ENCODE results near the gene NOXO1. TPM values are rescaled to one million over a fixed set of nuclear protein-coding genes. Genes with fewer than 3 reads are reported as not detected.
A peak's percentile ranks its signal among the peaks of the same experiment; 100 is the strongest.

The NOXO1 gene
- total RNA-seq, 3 donors from 2014 or later (not counting 1 experiment from before 2014, with no cell fraction given) = not detected

- H3K36me3 Mint-ChIP-seq = no peaks in the 10 kb centered on the region
- H3K9me3 Mint-ChIP-seq = no peaks in the 10 kb centered on the region
- H3K36me3 ChIP-seq (ENCODE audit: control insufficient read depth, insufficient read depth, low read length) = no peaks in the 10 kb centered on the region
- no peaks in the 10 kb centered on the region for H3K27me3 Mint-ChIP-seq (ENCODE audit: low read depth in 2 of 2)
- no peak overlapping the region for H3K27ac ChIP-seq (ENCODE audit: low read length)
- H3K27me3 ChIP-seq (ENCODE audit: control insufficient read depth, insufficient read depth, low read length) = no peaks in the 10 kb centered on the region
- H3K4me1 Mint-ChIP-seq = no peaks in the 10 kb centered on the region
- peaks cover 11% of the 10 kb centered on the region for H3K4me1 ChIP-seq (ENCODE audit: control insufficient read depth, insufficient read depth, low read length)
- no peak overlapping the region for H3K4me3 ChIP-seq (ENCODE audit: low read length)
- peak overlapping the region; percentile 31 for H3K4me3 Mint-ChIP-seq
- H3K27ac Mint-ChIP-seq = no peak overlapping the region
- no peak for ATAC-seq
- WGBS (ENCODE audit: insufficient coverage) = 91% methylated on average over 8 of the region's 10 CpGs
- intact Hi-C loops (cut with micrococcal nuclease) = no loop called here
- H3K9me3 ChIP-seq (ENCODE audit: control insufficient read depth, insufficient read depth, low read length) = no peaks in the 10 kb centered on the region
- no peak for DNase-seq
- TF ChIP-seq CTCF (IDR thresholded peaks at IDR 0.05) = no peak
Measured at GRCh38 chr16:1930338-1930720, 50.9 kb downstream of the NOXO1 start.

- peak; percentile 99 to 100 (median 100) for ATAC-seq
- intact Hi-C loops (cut with micrococcal nuclease) = loop anchor here (2.0 to 10.0 kb wide), 2 partner anchors 65 to 155 kb away; partner anchors contain the start of genes EME2, MRPS34 and NME3
- peak; percentile 95 to 96 for DNase-seq
- no peak overlapping the region for H3K27ac ChIP-seq (ENCODE audit: low read length)
- Mint-ChIP-seq H3K9me3 (no peaks in the 10 kb centered on the region), H3K4me3 (peak overlapping the region; percentile 72), H3K36me3 (no peaks in the 10 kb centered on the region), H3K27me3 (ENCODE audit: low read depth in 2 of 2) (peaks cover under 1 to 3% of the 10 kb centered on the region in 2 donors), H3K27ac (peak overlapping the region in 1 of 2 donors; percentile 65), H3K4me1 (no peaks in the 10 kb centered on the region)
- WGBS (ENCODE audit: insufficient coverage) = 10% methylated on average over 70 of the region's 70 CpGs
- no peaks in the 10 kb centered on the region for H3K36me3 ChIP-seq (ENCODE audit: control insufficient read depth, insufficient read depth, low read length)
- peaks cover 11% of the 10 kb centered on the region for H3K4me1 ChIP-seq (ENCODE audit: control insufficient read depth, insufficient read depth, low read length)
- H3K4me3 ChIP-seq (ENCODE audit: low read length) = peak overlapping the region; percentile 31
- no peaks in the 10 kb centered on the region for H3K9me3 ChIP-seq (ENCODE audit: control insufficient read depth, insufficient read depth, low read length)
- no peaks in the 10 kb centered on the region for H3K27me3 ChIP-seq (ENCODE audit: control insufficient read depth, insufficient read depth, low read length)
- peak; percentile 99 for TF ChIP-seq CTCF (IDR thresholded peaks at IDR 0.05)
Measured at GRCh38 chr16:1929578-1930337, 51.5 kb downstream of the NOXO1 start.

- H3K4me3 Mint-ChIP-seq = peak overlapping the region; percentile 84
- ATAC-seq = peak; percentile 2 to 3 (median 3)
- no peaks in the 10 kb centered on the region for H3K9me3 Mint-ChIP-seq
- intact Hi-C loops (cut with micrococcal nuclease) = loop anchor here (2.0 to 10.0 kb wide), 2 partner anchors 64 to 154 kb away; partner anchors contain the start of genes EME2, MRPS34 and NME3
- H3K4me1 ChIP-seq (ENCODE audit: control insufficient read depth, insufficient read depth, low read length) = peaks cover 11% of the 10 kb centered on the region
- DNase-seq = peak in 1 of 2 donors; percentile 32
- H3K4me1 Mint-ChIP-seq = no peaks in the 10 kb centered on the region
- H3K27me3 Mint-ChIP-seq (ENCODE audit: low read depth in 2 of 2) = peaks cover 5 to 6% of the 10 kb centered on the region in 2 donors
- TF ChIP-seq CTCF (IDR thresholded peaks at IDR 0.05) = no peak
- peak overlapping the region in 1 of 2 donors; percentile 65 for H3K27ac Mint-ChIP-seq
- no peak overlapping the region for H3K27ac ChIP-seq (ENCODE audit: low read length)
- H3K27me3 ChIP-seq (ENCODE audit: control insufficient read depth, insufficient read depth, low read length) = no peaks in the 10 kb centered on the region
- peak overlapping the region; percentile 31 for H3K4me3 ChIP-seq (ENCODE audit: low read length)
- no peaks in the 10 kb centered on the region for H3K36me3 Mint-ChIP-seq
- WGBS (ENCODE audit: insufficient coverage) = 34% methylated on average over 11 of the region's 11 CpGs
- no peaks in the 10 kb centered on the region for H3K36me3 ChIP-seq (ENCODE audit: control insufficient read depth, insufficient read depth, low read length)
- H3K9me3 ChIP-seq (ENCODE audit: control insufficient read depth, insufficient read depth, low read length) = no peaks in the 10 kb centered on the region
Measured at GRCh38 chr16:1929105-1929504, 52.2 kb downstream of the NOXO1 start.

Other genes with a start within 250 kb of the NOXO1 start
- 10 to 100 TPM; 40.6 to 50.3 (median 46.2) TPM for gene NME3, start 209.9 kb downstream of the NOXO1 start, total RNA-seq
- 10 to 100 TPM; 30.0 to 33.8 (median 30.1) TPM for gene EME2, start 208.7 kb downstream of the NOXO1 start, total RNA-seq
- gene MRPS34, start 208.3 kb downstream of the NOXO1 start, total RNA-seq = 10 to 100 TPM; 26.5 to 42.0 (median 41.4) TPM
- gene SPSB3, start 198.9 kb downstream of the NOXO1 start, total RNA-seq = 100 to 1,000 TPM; 100 to 122 (median 110) TPM
- gene NUBP2, start 198.5 kb downstream of the NOXO1 start, total RNA-seq = 10 to 100 TPM; 39.5 to 51.9 (median 49.4) TPM
- gene IGFALS, start 187.8 kb downstream of the NOXO1 start, total RNA-seq = 1 to 10 TPM in 1 of 3 donors, under 1 TPM in 2; 0.47 to 1.1 (median 0.70) TPM
- 10 to 100 TPM; 27.8 to 38.4 (median 37.5) TPM for gene HAGH, start 154.6 kb downstream of the NOXO1 start, total RNA-seq
- gene FAHD1, start 154.3 kb downstream of the NOXO1 start, total RNA-seq = 10 to 100 TPM in 1 of 3 donors, 1 to 10 TPM in 2; 5.3 to 10.6 (median 7.4) TPM
- not detected for gene MEIOB, start 109.3 kb downstream of the NOXO1 start, total RNA-seq
- gene HS3ST6, start 63.1 kb downstream of the NOXO1 start, total RNA-seq = not detected
- gene MSRB1, start 38.3 kb downstream of the NOXO1 start, total RNA-seq = 10 to 100 TPM; 10.8 to 19.9 (median 14.8) TPM
- gene RPL3L, start 26.8 kb downstream of the NOXO1 start, total RNA-seq = not detected
- 10 to 100 TPM; 54.5 to 61.1 (median 59.5) TPM for gene NDUFB10, start 21.9 kb downstream of the NOXO1 start, total RNA-seq
- gene RPS2, start 16.6 kb downstream of the NOXO1 start, total RNA-seq = 1,000 to 10,000 TPM; 1,124 to 1,385 (median 1,274) TPM
- gene RNF151, start 14.6 kb downstream of the NOXO1 start, total RNA-seq = not detected
- 10 to 100 TPM; 25.1 to 28.9 (median 28.1) TPM for gene TBL3, start 9.4 kb downstream of the NOXO1 start, total RNA-seq
- 10 to 100 TPM; 23.8 to 29.5 (median 24.6) TPM for gene GFER, start 2.7 kb upstream of the NOXO1 start, total RNA-seq
- gene SYNGR3, start 8.5 kb upstream of the NOXO1 start, total RNA-seq = 10 to 100 TPM; 10.3 to 19.3 (median 19.1) TPM
- 10 to 100 TPM; 56.1 to 71.6 (median 58.2) TPM for gene ZNF598, start 28.4 kb upstream of the NOXO1 start, total RNA-seq
- under 1 TPM in 1 of 3 donors, not detected in 2; 0.80 TPM for gene NPW, start 38.3 kb upstream of the NOXO1 start, total RNA-seq
- gene NHERF2, start 45.4 kb upstream of the NOXO1 start, total RNA-seq = 1 to 10 TPM; 4.3 to 7.1 (median 5.6) TPM
- 10 to 100 TPM in 1 of 3 donors, 1 to 10 TPM in 2; 8.7 to 12.9 (median 9.7) TPM for gene NTHL1, start 66.4 kb upstream of the NOXO1 start, total RNA-seq
- 100 to 1,000 TPM; 135 to 197 (median 161) TPM for gene TSC2, start 66.5 kb upstream of the NOXO1 start, total RNA-seq
- gene PKD1, start 154.4 kb upstream of the NOXO1 start, total RNA-seq = 100 to 1,000 TPM in 1 of 3 donors, 10 to 100 TPM in 2; 87.0 to 105 (median 99.1) TPM
- under 1 TPM in 2 of 3 donors, not detected in 1; 0.27 to 0.28 TPM for gene RAB26, start 167.2 kb upstream of the NOXO1 start, total RNA-seq
- gene TRAF7, start 174.3 kb upstream of the NOXO1 start, total RNA-seq = 10 to 100 TPM; 29.3 to 39.1 (median 37.3) TPM
- gene CASKIN1, start 215.1 kb upstream of the NOXO1 start, total RNA-seq = not detected
- 10 to 100 TPM; 19.7 to 30.2 (median 27.8) TPM for gene MLST8, start 224.0 kb upstream of the NOXO1 start, total RNA-seq
- gene BRICD5, start 229.4 kb upstream of the NOXO1 start, total RNA-seq = 1 to 10 TPM; 3.2 to 5.2 (median 3.6) TPM
- 10 to 100 TPM in 2 of 3 donors, 1 to 10 TPM in 1; 9.7 to 12.8 (median 12.4) TPM for gene PGP, start 233.4 kb upstream of the NOXO1 start, total RNA-seq
- gene E4F1, start 242.1 kb upstream of the NOXO1 start, total RNA-seq = 10 to 100 TPM; 43.6 to 45.7 (median 45.7) TPM

All from natural killer cell (primary cell).